ENCODE measurements around the gene KRTAP2-3. TPM values are rescaled to one million over a fixed set of nuclear protein-coding genes. Genes with fewer than 3 reads are reported as not detected.
"Not testable (repeated sequence)": the region's sequence is repeated elsewhere in the genome, so short reads cannot be mapped to it uniquely, and the experiment has no call there.

The KRTAP2-3 gene
- total RNA-seq, 4 donors from 2014 or later, result not detected

GRCh38 chr17:41054025-41054424 is 5.9 kb downstream of the KRTAP2-3 start:
- ATAC-seq, result no peak
- 90 to 94% methylated on average over 4 of the region's 4 CpGs for WGBS, 2 donors (ENCODE audit: low coverage in 1 of 2)
- Histone ChIP-seq H3K27ac (no peak overlapping the region), H3K4me1 (no peaks in the 10 kb centered on the region), H3K9me3 (peaks cover 0 to 11% (median 0%) of the 10 kb centered on the region in 3 donors), H3K4me3 (no peak overlapping the region), H3K27me3 (peaks cover 27% of the 10 kb centered on the region), H3K36me3 (no peaks in the 10 kb centered on the region)
- TF ChIP-seq POLR2AphosphoS5 (IDR thresholded peaks at IDR 0.05), result no peak
- TF ChIP-seq CTCF (IDR thresholded peaks at IDR 0.05), result no peak
- no peak for TF ChIP-seq EP300 (IDR thresholded peaks at IDR 0.05)
- no peak for TF ChIP-seq POLR2A (IDR thresholded peaks at IDR 0.05)

DNA sequence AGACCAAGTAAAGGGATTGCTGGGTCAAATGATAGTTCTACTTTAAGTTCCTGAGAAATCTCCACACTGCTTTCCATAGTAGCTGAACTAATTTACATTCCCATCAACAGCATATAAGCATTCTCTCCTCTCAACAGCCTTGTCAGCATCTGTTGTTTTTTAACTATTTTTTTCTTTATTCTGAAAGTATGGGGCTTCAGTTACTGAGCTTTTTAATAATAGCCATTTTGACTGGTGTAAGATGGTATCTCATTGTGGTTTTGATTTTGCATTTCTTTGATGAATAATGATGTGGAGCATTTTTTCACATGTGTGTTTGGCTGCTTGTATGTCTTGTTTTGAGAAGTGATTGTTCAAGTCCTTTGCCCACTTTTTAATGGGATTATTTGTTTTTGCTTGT is 7.3 kb downstream of the KRTAP2-3 start:
- no peaks in the 10 kb centered on the region for H3K4me1 ChIP-seq
- H3K4me3 ChIP-seq, result no peak overlapping the region
- peaks cover 0 to 7% (median 0%) of the 10 kb centered on the region in 3 donors for H3K9me3 ChIP-seq
- no peak for TF ChIP-seq POLR2A (IDR thresholded peaks at IDR 0.05)
- TF ChIP-seq CTCF (IDR thresholded peaks at IDR 0.05), result no peak
- no peak for TF ChIP-seq POLR2AphosphoS5 (IDR thresholded peaks at IDR 0.05)
- TF ChIP-seq EP300 (IDR thresholded peaks at IDR 0.05), result no peak
- no peak for ATAC-seq
- H3K36me3 ChIP-seq, result no peaks in the 10 kb centered on the region
- no peak overlapping the region for H3K27ac ChIP-seq
- peaks cover 28% of the 10 kb centered on the region for H3K27me3 ChIP-seq

DNA sequence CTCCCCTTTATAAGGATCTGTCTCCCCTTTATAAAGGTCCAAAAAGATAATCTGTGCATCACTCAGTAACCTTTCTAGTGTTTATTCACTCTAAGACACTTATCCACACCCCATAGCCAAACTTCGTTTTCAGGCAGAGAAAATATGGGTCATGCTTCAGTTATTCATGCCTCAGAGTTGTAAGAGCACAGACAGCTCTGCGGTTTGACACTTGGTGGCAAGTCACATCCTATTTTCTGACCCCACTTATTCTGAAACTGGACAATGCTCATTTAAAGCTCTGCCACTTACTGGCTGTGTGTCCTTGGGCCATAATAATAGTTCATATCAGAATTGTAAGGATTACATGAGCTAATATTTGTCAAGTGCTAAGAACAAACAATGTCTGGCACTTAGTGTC is 10.8 kb downstream of the KRTAP2-3 start:
- TF ChIP-seq CTCF (IDR thresholded peaks at IDR 0.05) (no peak), POLR2A (IDR thresholded peaks at IDR 0.05) (no peak)
- H3K36me3 ChIP-seq, result no peaks in the 10 kb centered on the region
- no peak for ATAC-seq
- WGBS, 2 donors (ENCODE audit: low coverage in 1 of 2), result 44 to 60% methylated on average over 2 of the region's 2 CpGs
- no peaks in the 10 kb centered on the region for H3K4me1 ChIP-seq
- H3K27ac ChIP-seq, result no peak overlapping the region
- H3K27me3 ChIP-seq, result peaks cover 33% of the 10 kb centered on the region
- H3K9me3 ChIP-seq, result peaks cover 0 to 4% (median 0%) of the 10 kb centered on the region in 3 donors
- no peak overlapping the region for H3K4me3 ChIP-seq

DNA sequence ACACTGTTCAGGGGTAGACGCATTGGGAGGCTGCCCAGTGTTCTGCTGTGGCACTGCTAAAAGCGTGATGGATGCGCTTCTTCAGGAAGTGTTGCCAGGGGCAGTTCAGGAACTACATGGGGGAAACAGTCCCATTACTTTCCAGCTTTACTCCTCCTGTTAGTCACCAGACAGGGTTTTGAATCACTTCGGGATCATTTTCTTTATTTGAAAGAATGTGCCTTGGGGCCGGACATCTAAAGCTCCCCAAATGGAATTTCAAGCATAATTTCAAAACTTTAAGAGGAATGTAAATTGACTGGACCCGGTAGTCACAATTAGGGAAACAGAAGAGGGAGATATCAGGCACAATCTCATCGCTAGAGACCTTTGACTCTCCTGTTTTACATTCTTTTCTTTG is 11.5 kb downstream of the KRTAP2-3 start:
- Histone ChIP-seq H3K27ac (no peak overlapping the region), H3K9me3 (peaks cover 0 to 6% (median 0%) of the 10 kb centered on the region in 3 donors), H3K4me3 (no peak overlapping the region), H3K36me3 (no peaks in the 10 kb centered on the region), H3K4me1 (no peaks in the 10 kb centered on the region), H3K27me3 (peaks cover 33% of the 10 kb centered on the region)
- no peak for ATAC-seq
- 46 to 57% methylated on average over 5 to 7 of the region's 7 CpGs for WGBS, 2 donors (ENCODE audit: low coverage in 1 of 2)
- TF ChIP-seq CTCF (IDR thresholded peaks at IDR 0.05), result no peak
- no peak for TF ChIP-seq POLR2AphosphoS5 (IDR thresholded peaks at IDR 0.05)
- no peak for TF ChIP-seq EP300 (IDR thresholded peaks at IDR 0.05)
- TF ChIP-seq POLR2A (IDR thresholded peaks at IDR 0.05), result no peak

GRCh38 chr17:41046735-41047465 is 13.0 kb downstream of the KRTAP2-3 start, which contains the start of gene KRTAP2-1:
TSS of gene KRTAP2-1 (minus strand) at chr17:41047316. CDS start at chr17:41047267, 49 bp downstream.
- not testable (repeated sequence) for H3K4me3 ChIP-seq, H3K4me1 ChIP-seq, H3K27ac ChIP-seq, ATAC-seq, H3K36me3 ChIP-seq
- WGBS, 2 donors (ENCODE audit: low coverage in 1 of 2), result 35 to 60% methylated on average over 2 to 4 of the region's 33 CpGs
- peaks cover 0 to 12% (median 0%) of the 10 kb centered on the region in 3 donors for H3K9me3 ChIP-seq
- H3K27me3 ChIP-seq, result peaks cover 33% of the 10 kb centered on the region

Data from gastroesophageal sphincter (tissue), 4 donors.